SW480 (cell line): Measurements from ENCODE around the gene UBN1.
"Not testable (repeated sequence)": the region's sequence is repeated elsewhere in the genome, so short reads cannot be mapped to it uniquely, and the experiment has no call there.

Experiments used
- DNase-seq: peaks from one replicate; pipeline ENCODE4 v3.0.0-alpha.2; 2016; ENCODE audit warnings: low spot score

The UBN1 gene

DNA sequence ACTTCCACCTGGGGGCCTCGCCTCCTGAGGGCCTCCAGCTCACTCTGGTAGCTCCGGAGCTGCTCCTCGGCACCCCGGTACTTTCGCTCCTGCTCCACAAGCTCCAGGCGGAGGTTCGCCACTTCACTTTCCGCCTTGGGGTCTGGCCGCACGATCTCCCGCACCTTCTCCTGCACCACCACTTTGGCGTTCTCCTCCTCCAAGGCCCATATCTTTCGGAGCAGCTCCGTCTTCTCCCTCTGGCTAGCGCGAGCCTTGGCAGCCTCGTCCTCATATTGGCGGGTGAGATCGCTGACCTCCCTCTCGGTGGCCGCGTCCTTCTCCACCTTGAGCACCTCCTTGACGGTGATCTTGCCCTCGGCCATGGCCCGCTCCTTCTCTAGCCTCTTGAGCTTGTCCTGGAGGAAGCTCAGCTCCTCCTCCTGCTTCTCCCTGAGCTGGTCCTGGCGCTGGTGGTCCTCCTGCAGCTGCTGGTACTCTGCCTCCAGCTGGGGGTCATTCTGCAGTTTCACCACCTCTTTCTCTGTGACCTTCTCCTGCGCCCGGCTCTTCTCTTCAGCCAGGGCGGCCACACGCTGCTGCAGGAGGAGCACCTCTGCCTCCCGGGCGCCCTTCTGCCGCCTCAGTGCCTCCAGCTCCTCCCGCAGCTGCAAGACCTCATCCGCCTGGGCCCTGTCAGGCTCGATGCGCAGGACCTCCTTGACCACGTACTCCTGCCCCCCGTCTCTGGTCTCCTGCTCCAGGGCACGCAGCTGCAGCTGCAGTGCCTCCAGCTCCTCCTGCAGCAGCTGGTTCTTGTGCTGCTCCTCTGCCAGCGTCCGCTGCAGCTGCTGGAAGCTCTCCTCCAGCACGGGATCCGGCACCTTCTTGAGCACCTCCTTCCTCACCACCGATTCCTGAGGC, 37.9 kb downstream of the UBN1 start:
- no peak for DNase-seq

DNA sequence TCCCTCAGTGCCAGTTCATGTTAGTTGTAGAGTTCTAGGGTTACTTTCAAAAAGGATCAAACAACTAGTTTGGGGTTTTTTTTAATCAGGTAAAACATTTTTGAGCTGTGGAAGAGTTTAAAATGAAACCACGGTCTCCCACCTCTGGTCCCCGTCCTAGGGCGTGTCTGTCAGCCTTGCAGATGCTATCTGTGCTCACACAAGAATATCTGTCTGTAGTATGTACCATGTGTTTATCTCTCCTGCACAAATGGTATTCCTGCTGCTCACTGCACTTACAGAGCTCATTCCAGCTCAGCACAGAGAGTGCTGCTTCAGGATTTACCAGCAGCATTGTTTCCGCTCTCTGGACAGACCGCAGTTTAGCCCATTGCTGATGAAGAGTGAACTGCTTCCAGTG, 38.9 kb downstream of the UBN1 start:
- no peak for DNase-seq

DNA sequence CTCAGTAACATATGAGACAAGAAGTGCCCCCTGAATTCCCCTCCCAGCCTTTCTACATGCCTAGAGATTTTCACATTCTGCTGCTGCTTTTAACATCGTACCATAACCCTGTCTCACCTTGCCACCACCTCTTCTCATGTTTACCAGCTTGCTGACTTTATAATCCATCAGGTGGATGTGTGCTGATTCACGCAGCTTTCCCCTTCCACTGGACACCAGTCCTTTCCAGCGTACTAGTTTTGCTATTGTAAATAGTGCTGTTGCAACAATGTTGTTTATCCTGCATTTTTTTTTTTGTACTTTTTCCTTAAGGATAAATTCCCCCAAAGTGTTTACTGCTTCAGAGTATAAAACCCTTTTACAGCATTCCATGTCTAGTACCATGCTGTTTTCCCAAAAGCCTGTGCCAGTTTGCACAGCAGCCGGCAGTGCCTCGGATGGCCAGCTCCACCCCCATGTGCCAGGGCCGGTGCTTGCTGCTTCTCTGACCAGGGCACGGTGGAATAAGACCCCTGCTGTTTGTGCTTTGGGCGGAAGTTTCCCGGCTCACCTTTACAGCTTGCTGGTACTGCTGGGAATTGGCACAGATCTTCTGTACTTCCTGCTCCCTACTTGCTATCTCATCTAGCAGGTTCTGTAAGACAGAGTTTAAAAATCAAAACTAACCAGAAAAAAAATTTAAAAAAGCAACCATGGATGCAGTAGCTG, 41.3 kb downstream of the UBN1 start:
- no peak for DNase-seq

DNA sequence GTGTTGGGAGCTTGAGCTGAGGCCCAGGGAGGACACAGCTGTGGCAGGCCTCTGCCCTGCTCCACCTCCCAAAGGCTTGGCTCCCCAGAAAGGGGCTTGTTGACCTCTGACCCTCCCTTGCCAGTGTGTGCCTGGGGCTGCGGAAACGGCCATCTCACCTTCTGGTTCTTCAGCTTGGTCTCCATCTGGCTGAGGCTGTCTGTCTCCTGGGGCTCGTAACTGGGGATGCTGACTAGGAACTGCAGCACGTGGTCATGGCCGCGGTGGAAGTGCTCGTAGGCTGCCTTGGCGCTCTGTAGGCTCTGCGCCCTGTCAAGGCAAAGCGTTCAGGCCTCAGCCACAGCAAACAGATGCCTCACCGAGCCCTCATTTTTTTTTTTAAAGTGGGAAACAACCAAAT, 42.7 kb downstream of the UBN1 start:
- DNase-seq: no peak

DNA sequence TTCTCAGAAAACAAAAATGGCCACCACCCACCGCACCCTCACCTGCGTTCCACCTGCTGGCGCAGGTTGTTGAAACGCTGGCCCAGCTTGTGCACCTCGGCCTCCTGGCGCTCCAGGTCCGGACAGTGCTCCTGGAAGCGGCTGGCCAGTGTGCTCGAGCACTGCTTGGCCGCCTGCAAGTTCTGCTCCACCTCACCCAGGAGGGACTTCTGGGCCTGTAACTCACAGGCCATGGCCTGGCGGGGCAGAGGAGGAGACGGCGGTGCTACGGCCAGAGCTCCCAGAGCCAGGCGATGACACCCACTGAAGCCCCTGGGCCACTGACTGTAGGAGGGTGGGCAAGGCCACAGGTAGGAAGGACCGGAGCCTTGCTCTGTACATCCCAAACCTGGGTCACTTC, 43.4 kb downstream of the UBN1 start:
- no peak for DNase-seq

DNA sequence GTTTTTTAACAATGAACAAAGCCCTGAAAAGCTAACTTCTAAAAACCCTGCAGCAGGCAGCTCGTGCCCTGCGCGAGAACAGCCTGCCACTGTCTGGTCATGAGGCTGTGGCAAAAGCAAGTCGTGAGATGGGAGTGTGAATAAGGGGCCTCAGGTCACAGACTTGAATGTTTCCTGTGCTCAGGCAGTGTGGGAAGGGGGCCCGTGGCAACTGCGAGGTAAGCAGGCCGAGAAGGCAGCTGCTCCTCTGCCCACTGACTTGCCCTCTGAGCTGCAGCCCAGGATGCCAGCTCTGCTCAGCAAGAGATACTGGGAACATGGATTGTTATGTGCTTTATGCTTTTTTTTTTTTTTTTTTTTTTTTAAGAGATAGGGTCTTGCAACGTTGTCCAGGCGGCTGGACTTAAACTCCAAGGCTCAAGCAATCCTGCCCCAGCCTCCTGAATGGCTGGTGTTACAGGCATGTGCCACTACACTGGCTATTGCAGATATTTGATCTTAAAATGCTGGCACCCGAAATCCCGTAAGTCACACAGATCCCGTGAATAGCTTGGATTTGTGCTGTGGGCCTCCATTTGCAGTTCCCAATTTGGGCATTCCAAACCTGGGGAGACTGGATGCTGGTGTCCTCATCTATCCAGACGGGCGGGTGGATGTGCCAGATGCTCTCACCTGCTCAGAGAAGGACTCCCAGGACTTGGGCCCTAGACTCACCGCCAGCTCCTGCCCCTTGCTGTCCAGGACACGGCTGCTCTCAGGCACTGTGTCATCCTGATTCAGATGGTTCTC, 44.0 kb downstream of the UBN1 start:
- no peak for DNase-seq

DNA sequence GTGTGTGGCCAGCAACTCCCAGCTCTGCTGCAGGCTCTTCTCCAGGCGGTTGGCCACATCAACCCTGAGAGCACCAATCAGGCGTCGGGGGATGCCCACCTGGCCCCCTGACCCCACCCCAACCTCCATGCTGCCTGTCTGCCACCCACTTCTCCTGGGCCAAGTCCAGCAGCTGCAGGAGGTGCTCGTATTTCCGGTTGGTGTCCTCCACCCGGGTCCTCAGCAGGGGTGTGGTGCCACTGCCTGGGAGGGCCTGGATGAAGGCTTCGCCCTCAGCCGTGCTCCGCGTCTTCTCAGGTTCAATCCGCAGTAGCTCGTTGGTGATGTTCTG, 44.6 kb downstream of the UBN1 start:
- no peak for DNase-seq

DNA sequence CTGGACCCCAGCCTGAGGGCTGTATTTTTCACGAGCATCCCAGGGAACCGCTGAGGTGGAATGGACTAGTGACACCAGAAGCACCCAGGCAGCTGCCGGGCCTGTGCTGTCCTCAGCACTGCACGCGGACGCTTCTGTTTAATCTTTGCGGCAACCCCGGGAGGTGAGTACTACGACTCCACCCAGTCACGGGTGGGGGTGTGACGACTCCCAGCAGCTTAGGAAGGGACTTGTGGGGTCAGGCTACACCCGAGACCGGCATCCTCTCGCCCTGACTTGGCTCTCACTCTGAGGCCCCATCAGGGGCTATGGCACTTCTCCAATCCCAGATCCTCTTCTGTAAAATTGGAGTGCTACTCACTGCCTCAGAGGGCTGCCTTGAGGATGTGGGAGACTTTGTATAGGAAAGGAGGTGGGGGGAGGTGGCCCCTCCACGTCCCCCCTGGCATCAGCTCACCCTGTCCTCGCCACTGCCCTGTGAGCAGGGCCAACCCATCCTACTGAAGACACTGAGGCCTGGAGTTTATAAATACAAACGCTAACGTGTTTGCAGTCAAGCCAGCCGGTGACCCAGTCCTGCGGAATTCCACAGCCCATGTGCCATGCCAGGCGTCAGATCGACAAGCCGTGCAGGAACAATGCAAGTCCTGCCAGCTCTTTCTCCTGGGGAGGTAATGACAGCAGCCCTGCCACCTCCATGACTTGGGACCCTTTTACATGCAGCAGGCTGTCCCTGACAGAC, 45.3 kb downstream of the UBN1 start:
- no peak for DNase-seq

DNA sequence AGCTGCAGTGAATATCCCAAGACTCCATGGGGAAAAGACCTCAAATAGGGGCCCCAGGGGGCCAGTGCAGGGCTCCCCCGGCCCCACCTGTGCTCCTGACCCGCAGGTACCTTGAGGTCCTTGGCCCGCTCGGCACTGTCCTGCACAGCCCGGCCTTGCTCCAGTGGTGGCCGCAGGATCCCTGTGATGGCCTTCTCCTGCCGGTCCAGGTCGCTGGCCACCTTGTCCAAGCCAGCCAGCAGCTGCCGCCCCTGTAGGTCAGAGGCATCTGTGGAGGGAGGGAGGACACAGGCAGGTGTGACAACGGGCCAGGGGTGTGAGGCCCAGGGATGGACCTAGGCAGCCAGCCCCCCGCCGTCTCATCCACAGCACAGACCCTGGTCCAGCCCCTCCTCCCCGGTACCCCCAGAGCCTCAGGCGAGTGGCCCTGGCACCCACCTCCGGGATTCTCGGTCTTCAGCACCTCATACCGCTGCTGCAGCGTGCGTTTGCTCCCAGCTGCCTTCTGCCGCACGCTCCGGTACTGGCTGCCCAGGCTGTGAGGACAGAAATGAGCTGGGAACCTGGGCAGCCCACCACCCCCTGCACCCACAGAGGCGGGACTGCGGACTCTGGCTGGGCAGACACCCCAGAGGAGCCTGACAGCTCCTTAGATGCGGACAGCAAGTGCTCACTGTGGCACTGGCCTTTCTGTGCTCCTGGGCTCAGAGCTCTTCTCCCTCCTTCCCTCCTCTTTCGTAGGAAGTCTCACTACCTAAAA, 46.0 kb downstream of the UBN1 start:
- no peak for DNase-seq

DNA sequence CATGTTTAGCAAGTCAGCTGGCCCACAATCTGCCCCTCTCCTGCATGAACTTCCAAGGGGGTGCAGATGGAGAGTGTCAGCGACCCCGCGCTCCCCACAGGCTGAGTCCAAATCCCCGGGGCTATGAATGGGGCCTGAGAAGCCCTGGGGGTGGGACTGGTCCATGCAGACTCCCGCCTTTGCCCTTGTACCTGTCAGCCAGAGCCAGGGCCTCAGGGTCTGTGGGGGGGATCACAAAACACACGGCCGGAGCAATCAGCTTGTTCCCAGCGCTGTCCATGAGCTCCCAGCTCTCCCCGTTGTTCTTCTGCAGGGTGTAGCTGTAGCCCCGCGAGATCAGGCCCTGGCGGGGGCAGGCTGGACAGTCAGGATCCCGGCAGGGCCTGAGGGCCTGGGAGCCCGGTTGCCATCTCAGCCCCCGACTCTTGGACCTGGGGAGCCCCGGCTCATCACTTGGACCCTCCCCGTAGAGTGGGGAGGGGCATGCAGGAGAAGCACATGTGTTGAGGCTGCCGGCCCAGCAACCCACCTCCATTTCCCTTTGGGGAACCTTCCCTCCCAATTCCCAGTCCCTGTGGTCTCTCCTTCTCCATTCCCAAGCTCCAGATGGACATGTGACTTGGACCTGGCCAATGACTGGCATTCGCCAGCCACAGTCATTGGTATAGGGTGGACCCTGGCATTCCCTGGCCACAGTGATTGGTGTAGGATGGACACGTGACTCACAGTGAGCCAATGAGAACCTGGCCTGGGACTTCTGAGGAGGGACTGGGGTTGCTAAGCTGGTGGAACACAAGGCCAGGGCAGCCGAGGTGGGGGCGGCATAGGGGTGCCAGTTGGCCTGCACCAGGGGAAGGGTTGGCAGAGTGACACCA, 47.2 kb downstream of the UBN1 start:
- no peak for DNase-seq

DNA sequence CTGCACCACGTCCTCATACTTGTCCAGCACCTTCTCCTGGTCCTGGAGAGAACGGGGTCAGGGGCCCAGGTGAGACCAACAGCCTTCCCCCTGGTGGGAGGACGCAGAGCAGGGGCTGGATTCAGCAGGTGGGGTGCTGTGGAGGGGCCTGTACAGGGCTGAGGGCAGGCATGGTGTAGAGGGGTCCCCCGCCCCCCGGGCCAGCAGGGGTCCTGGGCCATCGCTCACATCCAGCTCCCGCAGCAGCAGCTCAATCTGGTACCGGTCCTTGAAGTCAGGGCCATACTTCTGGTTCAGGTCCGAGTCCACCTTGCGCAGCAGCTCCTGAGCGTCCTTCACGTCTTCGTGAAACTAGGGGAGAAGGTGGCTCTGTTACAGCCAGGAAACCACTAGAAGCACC, 48.1 kb downstream of the UBN1 start:
- no peak for DNase-seq

DNA sequence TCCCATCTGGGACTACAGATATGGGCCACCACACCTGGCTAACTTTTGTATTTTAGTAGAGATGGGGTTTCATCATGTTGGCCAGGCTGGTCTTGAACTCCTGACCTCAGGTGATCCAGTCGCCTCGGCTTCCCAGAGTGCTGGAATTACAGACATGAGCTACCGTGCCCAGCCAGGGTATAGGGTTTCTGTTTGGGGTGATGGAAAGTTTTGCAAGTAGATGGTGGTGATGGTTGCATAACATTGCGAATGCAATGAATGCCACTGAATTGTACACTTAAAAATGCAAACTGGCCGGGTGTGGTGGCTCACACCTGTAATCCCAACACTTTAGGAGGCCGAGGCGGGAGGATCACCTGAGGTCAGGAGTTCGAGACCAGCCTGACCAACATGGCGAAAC, 49.5 kb downstream of the UBN1 start:
- DNase-seq: not testable (repeated sequence)

DNA sequence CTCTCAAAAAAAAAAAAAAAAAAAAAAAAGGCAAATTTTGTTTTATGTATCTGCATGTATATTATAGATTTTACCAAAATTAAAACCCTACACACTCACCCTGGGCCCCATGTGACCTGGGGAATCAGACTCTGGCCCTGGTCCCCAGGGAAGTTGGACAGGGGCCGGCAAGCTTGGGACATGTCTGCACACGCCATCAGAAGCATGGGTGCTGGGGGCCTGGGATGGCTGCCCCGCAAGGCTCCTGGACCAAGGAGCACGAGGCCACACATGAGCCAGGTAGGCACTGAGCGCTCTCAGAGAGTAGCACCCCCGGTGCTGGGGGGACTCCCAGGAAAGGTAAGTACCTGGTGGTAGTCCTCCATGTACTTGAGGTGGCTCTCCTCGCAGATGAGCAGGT, 50.0 kb downstream of the UBN1 start:
- DNase-seq: no peak

DNA sequence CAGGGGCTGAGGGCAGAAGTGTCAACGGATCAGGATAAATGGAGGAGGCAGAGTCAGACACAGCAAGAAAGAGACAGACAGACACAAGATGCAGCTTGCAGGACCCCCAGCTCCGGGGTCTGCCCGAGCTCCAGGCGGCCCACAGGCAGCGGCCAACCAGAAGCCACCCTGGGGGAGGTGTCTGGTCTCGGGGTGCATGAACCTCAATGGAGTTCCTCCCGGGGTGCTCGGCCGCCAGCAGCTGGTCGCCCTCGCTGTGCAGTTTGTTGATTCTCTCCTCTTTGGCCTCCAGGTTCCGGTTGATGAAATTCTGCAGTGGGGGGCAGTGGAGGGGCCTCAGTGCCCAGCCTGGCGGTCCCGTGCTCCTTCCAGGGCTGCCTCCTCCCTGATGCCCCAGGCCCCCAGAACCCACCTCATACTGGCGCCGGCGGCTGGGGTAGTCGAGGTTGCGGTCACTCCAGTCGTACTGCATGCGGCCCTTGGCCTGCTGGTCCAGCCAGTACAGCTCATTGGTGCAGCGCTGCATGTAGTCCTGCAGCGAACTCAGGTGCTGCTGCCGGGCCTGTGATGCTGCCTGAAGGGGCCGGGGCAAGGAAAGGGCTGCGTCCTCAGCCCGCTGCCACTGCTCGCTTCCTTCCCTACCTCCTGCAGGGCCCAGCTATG, 51.7 kb downstream of the UBN1 start:
- no peak for DNase-seq

DNA sequence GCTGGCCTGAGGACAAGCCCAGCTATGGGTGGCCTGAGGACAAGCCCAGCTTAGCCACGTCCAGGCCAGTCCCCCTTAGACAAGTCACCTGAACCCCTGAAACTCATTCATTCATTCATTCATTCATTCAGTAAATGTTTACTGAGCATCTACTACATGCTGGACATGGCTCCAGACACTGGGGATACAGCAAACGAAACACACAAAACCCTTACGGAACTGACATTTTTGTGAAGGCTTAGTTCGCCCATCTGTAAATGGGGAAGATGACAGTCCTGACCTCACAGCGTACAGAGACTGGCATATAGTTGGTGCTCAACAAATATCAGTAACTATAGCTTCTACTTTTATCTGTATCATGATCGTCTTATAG, 52.2 kb downstream of the UBN1 start:
- DNase-seq: no peak

DNA sequence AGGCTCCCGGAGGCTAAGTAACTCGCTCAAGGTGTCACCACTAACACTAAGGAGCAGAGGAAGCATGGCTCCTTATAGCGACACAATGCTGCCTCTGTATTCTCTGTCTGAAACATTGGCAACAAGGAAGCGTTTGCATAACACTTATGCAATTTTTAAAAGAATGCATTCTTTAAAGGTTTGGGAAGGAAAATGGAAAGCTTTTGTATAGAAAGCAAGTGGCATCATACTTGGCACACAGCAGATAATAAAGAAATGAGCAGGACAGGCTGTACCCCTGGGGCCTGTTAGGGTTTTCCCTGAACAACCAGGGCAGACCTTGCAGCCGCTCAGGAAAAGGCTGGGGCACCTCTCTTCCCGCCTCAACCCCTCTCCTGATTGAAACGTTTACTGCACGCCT, 52.8 kb downstream of the UBN1 start:
- DNase-seq: no peak

DNA sequence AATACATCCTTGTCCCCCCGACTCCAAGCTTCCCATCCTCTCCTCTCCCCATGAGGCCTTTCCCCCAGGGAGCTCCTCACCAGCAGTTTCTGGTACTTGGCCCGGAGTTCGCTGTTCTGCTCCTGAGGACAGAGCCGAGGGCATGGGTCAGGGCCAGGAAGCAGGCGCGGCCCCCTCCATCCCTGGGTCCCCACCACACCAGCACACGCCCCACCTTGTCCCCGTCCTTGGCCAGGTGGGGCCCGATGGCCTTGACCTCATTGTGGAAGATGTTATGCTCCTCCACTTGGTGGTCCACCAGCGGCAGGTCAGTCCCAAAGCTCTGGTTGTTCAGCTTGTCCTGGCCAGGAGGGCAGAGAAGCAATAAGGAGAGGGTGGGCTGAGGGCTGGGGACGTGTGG, 53.5 kb downstream of the UBN1 start:
- no peak for DNase-seq

DNA sequence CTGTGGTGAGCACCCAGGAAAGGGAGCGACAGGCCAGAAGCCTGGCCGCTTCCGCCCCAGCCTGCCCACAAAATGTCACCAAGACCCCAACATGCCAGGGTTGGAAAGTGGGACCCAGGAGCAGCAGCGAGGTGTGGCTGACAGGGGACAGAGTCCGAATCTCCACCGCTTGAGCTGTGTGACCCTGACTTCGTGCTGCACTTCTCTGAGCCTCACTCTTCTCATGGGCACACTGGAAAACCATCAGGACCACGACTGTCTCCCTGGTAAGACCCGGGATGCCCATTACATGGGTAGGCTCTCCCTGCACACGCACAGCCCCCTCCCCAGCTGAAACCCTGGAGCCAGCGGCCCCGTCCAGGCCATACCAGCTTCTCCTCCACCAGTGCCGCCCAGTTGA, 54.8 kb downstream of the UBN1 start:
- DNase-seq: no peak

DNA sequence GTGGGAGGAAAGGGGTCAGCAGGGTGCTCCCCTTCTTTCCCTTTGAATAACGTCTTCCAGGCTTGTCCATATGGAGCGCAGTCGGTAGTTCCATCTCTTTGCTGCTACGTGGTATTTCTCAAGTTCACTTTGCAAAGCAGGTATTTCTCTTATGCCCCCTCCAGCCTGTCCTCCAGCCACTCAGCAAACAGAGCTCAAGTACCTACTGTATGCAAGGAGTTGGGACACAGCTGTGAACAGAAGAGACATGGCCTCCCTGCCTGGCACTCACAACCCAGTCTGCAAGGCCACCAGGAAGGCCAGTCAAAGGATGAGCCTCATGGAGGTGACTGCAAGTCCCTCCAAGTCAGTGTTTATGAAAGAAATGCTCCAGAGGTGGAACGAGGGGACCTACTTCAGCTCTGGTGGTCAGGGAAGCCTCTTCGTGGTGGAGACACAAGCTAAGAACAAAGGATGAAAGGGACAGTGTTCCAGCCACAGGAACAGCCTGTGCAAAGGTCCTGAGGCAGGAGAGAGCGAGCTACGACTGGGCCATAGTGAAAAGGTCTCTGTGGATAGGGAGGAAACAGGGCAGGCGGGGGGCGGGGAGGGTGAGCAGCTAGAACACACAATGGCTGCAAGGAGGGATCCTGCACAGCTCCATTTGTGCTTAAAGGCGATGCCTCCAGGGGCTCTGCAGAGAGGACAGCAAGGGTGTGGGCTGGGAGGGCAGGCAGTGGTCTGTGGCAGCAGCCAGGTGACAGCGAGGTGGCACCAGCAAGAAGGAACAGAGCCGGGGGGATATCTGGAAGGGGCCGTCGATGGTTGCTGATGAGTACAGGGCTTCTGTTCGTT, 57.0 kb downstream of the UBN1 start:
- DNase-seq: no peak
